CD14-positive monocyte (primary cell): ENCODE measurements around the gene RBM19. TPM values are rescaled to one million over a fixed set of nuclear protein-coding genes. Genes with fewer than 3 reads are reported as not detected.

Experiments used
- DNase-seq, 3 donors: peaks; one replicate each; pipeline ENCODE4 v3.0.0-alpha.2; 2011 to 2022
- H2AFZ ChIP-seq: 2 replicates; pipeline ENCODE4 v1.6.0; 2012; ENCODE audit warnings: mild to moderate bottlenecking, low read depth, low read length, inconsistent platforms; ENCODE audit not compliant: insufficient read depth, poor library complexity, severe bottlenecking
- H3K27ac ChIP-seq, 2 donors: 1 replicate in 1 of 2; 2 replicates in 1 of 2; pipeline ENCODE4 v1.5.1; 2012 to 2013; ENCODE audit warnings: low read length in 2 of 2, control low read depth in 1 of 2, inconsistent platforms in 1 of 2, low read depth in 1 of 2, mild to moderate bottlenecking in 1 of 2
- H3K27me3 ChIP-seq, 2 donors: one replicate each; pipeline versions ENCODE4 v1.6.0 to v1.6.1; 2011 to 2013; ENCODE audit warnings: low read length in 2 of 2; ENCODE audit not compliant: control insufficient read depth in 2 of 2, insufficient read depth in 2 of 2
- H3K36me3 ChIP-seq, 2 donors: replicated peaks in 1 of 2; 1 replicate in 1 of 2; 2 replicates in 1 of 2; pipeline versions ENCODE4 v1.5.1 to v1.6.1; 2012 to 2013; ENCODE audit warnings: low read length in 2 of 2, control low read depth in 1 of 2, inconsistent platforms in 1 of 2, mild to moderate bottlenecking in 1 of 2; ENCODE audit not compliant: insufficient read depth in 2 of 2, control insufficient read depth in 1 of 2
- H3K4me1 ChIP-seq, 2 donors: 1 replicate in 1 of 2; 2 replicates in 1 of 2; pipeline versions ENCODE4 v1.5.1 to v1.6.1; 2012 to 2013; ENCODE audit warnings: low read length in 2 of 2, control low read depth in 1 of 2, inconsistent platforms in 1 of 2, mild to moderate bottlenecking in 1 of 2, moderate library complexity in 1 of 2; ENCODE audit not compliant: insufficient read depth in 2 of 2, control insufficient read depth in 1 of 2
- H3K4me2 ChIP-seq: replicated peaks from 2 replicates; pipeline ENCODE3; 2012; ENCODE audit warnings: low read length, moderate library complexity, mild to moderate bottlenecking; ENCODE audit not compliant: poor library complexity, severe bottlenecking; ENCODE audit errors: extremely low read depth
- H3K4me3 ChIP-seq, 3 experiments: fragments of 200-600 bp in 1 of 3; sonication (generic) in 1 of 3; replicated peaks in 1 of 3; 1 replicate in 2 of 3; 2 replicates in 1 of 3; pipeline ENCODE4 v1.5.1; 2011 to 2013; ENCODE audit warnings: low read length in 3 of 3, mild to moderate bottlenecking in 3 of 3, control low read depth in 2 of 3, low read depth in 2 of 3, inconsistent platforms in 1 of 3, moderate library complexity in 1 of 3
- H3K79me2 ChIP-seq: 2 replicates; pipeline ENCODE4 v1.6.0; 2012; ENCODE audit warnings: mild to moderate bottlenecking, control low read depth, inconsistent platforms, low read length, moderate library complexity; ENCODE audit not compliant: insufficient read depth
- H3K9ac ChIP-seq: 2 replicates; pipeline ENCODE4 v1.6.0; 2017; ENCODE audit warnings: low read length, mild to moderate bottlenecking; ENCODE audit not compliant: insufficient read depth, poor library complexity, severe bottlenecking
- H3K9me3 ChIP-seq, 2 donors: replicated peaks in 1 of 2; 1 replicate in 1 of 2; 2 replicates in 1 of 2; pipeline versions ENCODE4 v1.5.1 to v1.6.1; 2012 to 2013; ENCODE audit warnings: low read length in 2 of 2, control low read depth in 1 of 2; ENCODE audit not compliant: control insufficient read depth in 1 of 2, insufficient read depth in 1 of 2
- H4K20me1 ChIP-seq: 2 replicates; pipeline ENCODE4 v1.6.0; 2012; ENCODE audit warnings: mild to moderate bottlenecking, low read length, control low read depth, moderate library complexity; ENCODE audit not compliant: insufficient read depth
- H3K27ac Mint-ChIP-seq, 7 donors: one replicate each; pipeline ENCODE4 v1.8.0; 2020; ENCODE audit warnings: mild to moderate bottlenecking in 7 of 7, mixed read lengths in 7 of 7, moderate library complexity in 6 of 7, inconsistent platforms in 2 of 7
- H3K27me3 Mint-ChIP-seq, 3 donors: one replicate each; pipeline ENCODE4 v1.8.0; 2021 to 2022; ENCODE audit warnings: low read depth in 3 of 3, mild to moderate bottlenecking in 3 of 3, mixed read lengths in 3 of 3, moderate library complexity in 3 of 3, inconsistent platforms in 1 of 3
- H3K36me3 Mint-ChIP-seq, 2 donors: one replicate each; pipeline ENCODE4 v1.8.0; 2020; ENCODE audit warnings: mixed read lengths in 2 of 2, inconsistent platforms in 1 of 2, mild to moderate bottlenecking in 1 of 2
- H3K4me1 Mint-ChIP-seq: one replicate; pipeline ENCODE4 v1.8.0; 2020; ENCODE audit warnings: mild to moderate bottlenecking, mixed read lengths
- H3K4me3 Mint-ChIP-seq, 2 donors: one replicate each; pipeline ENCODE4 v1.8.0; 2020; ENCODE audit warnings: mild to moderate bottlenecking in 2 of 2, mixed read lengths in 2 of 2, moderate library complexity in 1 of 2
- H3K9me3 Mint-ChIP-seq, 7 donors: one replicate each; pipeline ENCODE4 v1.8.0; 2020 to 2022; ENCODE audit warnings: mixed read lengths in 7 of 7, mild to moderate bottlenecking in 6 of 7, moderate library complexity in 6 of 7, inconsistent platforms in 2 of 7
- CTCF ChIP-seq: fragments of 200-600 bp; IDR thresholded peaks from one replicate; pipeline ENCODE4 v1.8.0; 2022; ENCODE audit warnings: antibody characterized with exemption, mild to moderate bottlenecking
- WGBS: methylation state at CpG from one replicate; pipeline ENCODE4 v1.1.5; 2013; ENCODE audit warnings: missing lambda C conversion rate; ENCODE audit not compliant: insufficient coverage; 5-methylcytosine and 5-hydroxymethylcytosine counted together
- intact Hi-C, 2 donors: fragments of 100-400 bp; cut with micrococcal nuclease; formaldehyde crosslinking; loops; one replicate each; pipeline versions ENCODE4 v1.15.0 to v1.15.1; 2023
- polyA plus RNA-seq, 3 donors: library from polyadenylated mRNA; depleted of rRNA in 1 of 3; unstranded in 2 of 3; stranded (reverse) in 1 of 3; fragments of 300-500 nt in 2 of 3; fragments of >200 nt in 1 of 3; fragmentation: Illumina TruSeq in 2 of 3; gene quantifications; 1 replicate in 2 of 3; 2 replicates in 1 of 3; pipeline ENCODE4 v1.2.3, GENCODE V29; 2012 to 2021

RBM19 gene
- polyA plus RNA-seq, 3 donors = 2.1 to 30.4 (median 2.2) TPM

- Histone ChIP-seq H4K20me1 (no peaks in the 10 kb centered on the region), H3K27me3 (no peaks in the 10 kb centered on the region), H3K79me2 (no peaks in the 10 kb centered on the region), H3K9me3 (no peaks in the 10 kb centered on the region), H3K4me3 (no peak overlapping the region), H3K36me3 (peaks cover 72 to 94% of the 10 kb centered on the region in 2 donors), H2AFZ (no peak overlapping the region), H3K4me2 (no peak overlapping the region), H3K9ac (no peak overlapping the region), H3K4me1 (no peaks in the 10 kb centered on the region), H3K27ac (no peak overlapping the region)
- Mint-ChIP-seq H3K36me3 (peaks cover 84 to 87% of the 10 kb centered on the region in 2 donors), H3K4me3 (no peak overlapping the region), H3K27me3 (no peaks in the 10 kb centered on the region), H3K9me3 (peaks cover 0 to 3% (median 0%) of the 10 kb centered on the region in 7 donors), H3K27ac (peak overlapping the region in 2 of 7 donors; percentile 27 to 70), H3K4me1 (peaks cover 2% of the 10 kb centered on the region)
- no peak for TF ChIP-seq CTCF
- intact Hi-C loops = no loop called here
- 95% methylated on average over 4 of the region's 8 CpGs for WGBS
- no peak for DNase-seq
Measured at GRCh38 chr12:113926788-113927187, 39.3 kb downstream of the RBM19 start.

GRCh38 chr12:113924341-113924740 lies 41.8 kb downstream of the RBM19 start:
- Mint-ChIP-seq H3K4me3 (no peak overlapping the region), H3K9me3 (peaks cover 0 to 3% (median 0%) of the 10 kb centered on the region in 7 donors), H3K4me1 (peaks cover 2% of the 10 kb centered on the region), H3K27ac (no peak overlapping the region), H3K27me3 (peaks cover 0 to 4% (median 0%) of the 10 kb centered on the region in 3 donors), H3K36me3 (peaks cover 84 to 87% of the 10 kb centered on the region in 2 donors)
- Histone ChIP-seq H2AFZ (no peak overlapping the region), H3K9me3 (no peaks in the 10 kb centered on the region), H3K36me3 (peaks cover 65 to 94% of the 10 kb centered on the region in 2 donors), H4K20me1 (no peaks in the 10 kb centered on the region), H3K79me2 (no peaks in the 10 kb centered on the region), H3K9ac (no peak overlapping the region), H3K4me1 (no peaks in the 10 kb centered on the region), H3K4me2 (no peak overlapping the region), H3K4me3 (no peak overlapping the region), H3K27me3 (no peaks in the 10 kb centered on the region), H3K27ac (no peak overlapping the region)
- intact Hi-C loops = no loop called here
- TF ChIP-seq CTCF = no peak
- DNase-seq = no peak
- WGBS = 86% methylated on average over 3 of the region's 4 CpGs
